ENCODE results near the gene RSPH6A. TPM values are rescaled to one million over a fixed set of nuclear protein-coding genes. Genes with fewer than 3 reads are reported as not detected.

RSPH6A gene
- polyA plus RNA-seq, 1 experiment, result not detected

- CTCF ChIA-PET, result interaction anchor here (1.3 to 4.2 kb wide), 5 partner anchors 17 to 214 kb away, joined by 4 to 22 read pairs (median 7); no protein-coding TSS in a partner anchor
- no peak for TF ChIP-seq CTCF (IDR thresholded peaks at IDR 0.05; ENCODE audit: low read depth, low read length)
- DNase-seq (ENCODE audit: low read depth, low spot score), result peak; percentile 93
- Histone ChIP-seq H3K4me3 (ENCODE audit: low read depth, low read length) (peak within 1 kb of the TSS; percentile 96), H3K27ac (ENCODE audit: low read depth, low read length) (peak within 1 kb of the TSS; percentile 95), H3K27me3 (ENCODE audit: control insufficient read depth, insufficient read depth, low read length) (peaks cover 38% of the 10 kb centered on the region), H3K9me3 (ENCODE audit: control insufficient read depth, insufficient read depth, low read length) (peaks cover 4% of the 10 kb centered on the region; the same call in 1 of the 2 replicates)
- POLR2A ChIA-PET, result interaction anchor here (0.6 to 1.3 kb wide), 13 partner anchors 9 to 148 kb away, joined by 3 to 8 read pairs (median 4); partner anchors contain the start of genes CCDC61, DMPK, IRF2BP1 and MYPOP
Measured at GRCh38 chr19:45862564-45863334, 47.6 kb upstream of the RSPH6A start, which contains the start of gene SYMPK. Gene SYMPK (minus strand): TSS chr19:45863147. CDS start chr19:45854495, 8,652 bp downstream.

DNA sequence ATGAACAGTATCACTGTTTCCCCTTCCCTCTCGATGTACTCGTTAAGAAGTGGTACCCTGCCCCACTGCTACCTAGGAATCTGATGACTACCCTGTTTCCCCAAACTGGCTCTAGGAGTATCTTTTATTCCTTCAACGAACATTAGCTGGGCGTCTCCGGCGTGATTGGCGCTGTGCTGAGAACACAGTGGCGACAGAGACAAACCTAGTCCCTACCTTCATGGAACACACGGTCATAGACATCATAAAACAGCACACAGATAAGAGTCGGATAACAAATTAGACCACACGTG, 47.1 kb upstream of the RSPH6A start:
- peak overlapping the region; percentile 96 for H3K4me3 ChIP-seq (ENCODE audit: low read depth, low read length)
- ChIA-PET CTCF (no interaction called here), POLR2A (interaction anchor here (0.7 to 1.3 kb wide), 3 partner anchors 9 to 244 kb away, joined by 4 to 6 read pairs (median 4); no protein-coding TSS in a partner anchor)
- TF ChIP-seq CTCF (IDR thresholded peaks at IDR 0.05; ENCODE audit: low read depth, low read length), result no peak
- peak overlapping the region; percentile 95 for H3K27ac ChIP-seq (ENCODE audit: low read depth, low read length)
- no peak for DNase-seq (ENCODE audit: low read depth, low spot score)
- H3K27me3 ChIP-seq (ENCODE audit: control insufficient read depth, insufficient read depth, low read length), result peaks cover 37% of the 10 kb centered on the region
- H3K9me3 ChIP-seq (ENCODE audit: control insufficient read depth, insufficient read depth, low read length), result peaks cover 4% of the 10 kb centered on the region; the same call in 1 of the 2 replicates

GRCh38 chr19:45860359-45861259, 45.5 kb upstream of the RSPH6A start:
- no peak for TF ChIP-seq CTCF (IDR thresholded peaks at IDR 0.05; ENCODE audit: low read depth, low read length)
- CTCF ChIA-PET, result interaction anchor here (1.1 kb wide), 1 partner anchor 44 kb away, joined by 6 read pairs; no protein-coding TSS in a partner anchor
- H3K27ac ChIP-seq (ENCODE audit: low read depth, low read length), result no peak overlapping the region
- H3K4me3 ChIP-seq (ENCODE audit: low read depth, low read length), result no peak overlapping the region
- H3K27me3 ChIP-seq (ENCODE audit: control insufficient read depth, insufficient read depth, low read length), result peaks cover 22% of the 10 kb centered on the region
- DNase-seq (ENCODE audit: low read depth, low spot score), result no peak
- H3K9me3 ChIP-seq (ENCODE audit: control insufficient read depth, insufficient read depth, low read length), result peaks cover 4% of the 10 kb centered on the region; the same call in 1 of the 2 replicates
- POLR2A ChIA-PET, result no interaction called here

DNA sequence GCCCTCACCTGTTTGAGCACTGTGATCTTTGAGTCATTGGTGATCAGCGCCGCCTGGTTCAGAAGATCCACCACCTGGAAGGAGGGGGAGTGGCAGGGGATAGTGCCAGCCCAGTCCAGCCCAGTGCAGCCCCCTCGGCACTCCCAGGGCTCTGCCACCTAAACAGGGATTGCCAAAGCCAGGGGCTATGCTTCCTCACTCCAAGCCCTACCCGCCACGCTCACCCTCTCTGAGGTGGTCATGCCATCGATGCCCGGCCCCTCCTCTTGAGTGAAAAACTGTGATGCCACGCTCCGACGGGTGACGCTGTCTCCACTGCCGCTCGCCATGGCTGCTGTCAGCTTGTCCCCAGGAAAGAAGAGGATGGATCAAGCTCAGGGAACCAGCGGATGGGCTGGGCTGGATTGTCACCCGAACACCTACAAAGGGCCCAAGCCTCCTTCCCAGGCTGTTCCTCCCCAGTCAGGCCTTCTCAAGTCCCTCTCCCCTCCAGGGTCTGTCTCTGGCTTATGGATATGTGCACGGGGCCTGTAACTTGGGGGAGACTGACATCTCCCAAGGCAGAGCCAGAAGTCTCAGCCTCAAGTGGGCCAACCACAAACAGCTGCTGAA, 39.2 kb upstream of the RSPH6A start:
- H3K27me3 ChIP-seq (ENCODE audit: control insufficient read depth, insufficient read depth, low read length), result no peaks in the 10 kb centered on the region
- ChIA-PET POLR2A (interaction anchor here (1.4 kb wide), 1 partner anchor 9 kb away, joined by 4 read pairs; the partner anchor contains the start of gene SYMPK), CTCF (interaction anchor here (0.6 to 2.1 kb wide), 2 partner anchors 37 to 38 kb away, joined by 4 to 12 read pairs; no protein-coding TSS in a partner anchor)
- H3K4me3 ChIP-seq (ENCODE audit: low read depth, low read length), result no peak overlapping the region
- no peaks in the 10 kb centered on the region for H3K9me3 ChIP-seq (ENCODE audit: control insufficient read depth, insufficient read depth, low read length)
- DNase-seq (ENCODE audit: low read depth, low spot score), result no peak
- no peak for TF ChIP-seq CTCF (IDR thresholded peaks at IDR 0.05; ENCODE audit: low read depth, low read length)
- no peak overlapping the region for H3K27ac ChIP-seq (ENCODE audit: low read depth, low read length)

All from AG04450 (cell line).